ENCODE results near the gene HECTD2.
A peak's percentile ranks its signal among the peaks of the same experiment; 100 is the strongest.
"Not testable (repeated sequence)": the region's sequence is repeated elsewhere in the genome, so short reads cannot be mapped to it uniquely, and the experiment has no call there.

Gene HECTD2

DNA sequence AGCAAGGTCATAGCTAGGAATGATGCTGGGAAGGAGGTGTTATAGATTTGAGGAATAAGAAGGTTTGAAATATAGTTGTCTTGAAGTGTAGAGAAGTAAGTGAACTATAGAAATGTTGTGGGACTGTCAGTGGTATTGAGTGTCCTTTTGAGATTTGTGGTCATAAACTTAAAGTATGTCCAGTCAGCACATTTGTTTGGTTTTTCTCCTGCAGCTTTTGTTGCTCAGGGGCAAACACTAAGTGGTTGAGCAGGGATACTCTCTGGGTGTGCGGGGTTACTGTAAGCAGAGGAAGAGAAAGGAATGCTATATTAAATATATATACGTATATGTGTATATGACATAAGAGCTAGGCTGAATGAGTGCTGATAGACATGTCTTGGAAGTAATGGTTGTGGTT, 67.1 kb downstream of the HECTD2 start:
- DNase-seq = no peak

- DNase-seq = no peak
Measured at GRCh38 chr10:91479583-91479982, 69.4 kb downstream of the HECTD2 start.

DNA sequence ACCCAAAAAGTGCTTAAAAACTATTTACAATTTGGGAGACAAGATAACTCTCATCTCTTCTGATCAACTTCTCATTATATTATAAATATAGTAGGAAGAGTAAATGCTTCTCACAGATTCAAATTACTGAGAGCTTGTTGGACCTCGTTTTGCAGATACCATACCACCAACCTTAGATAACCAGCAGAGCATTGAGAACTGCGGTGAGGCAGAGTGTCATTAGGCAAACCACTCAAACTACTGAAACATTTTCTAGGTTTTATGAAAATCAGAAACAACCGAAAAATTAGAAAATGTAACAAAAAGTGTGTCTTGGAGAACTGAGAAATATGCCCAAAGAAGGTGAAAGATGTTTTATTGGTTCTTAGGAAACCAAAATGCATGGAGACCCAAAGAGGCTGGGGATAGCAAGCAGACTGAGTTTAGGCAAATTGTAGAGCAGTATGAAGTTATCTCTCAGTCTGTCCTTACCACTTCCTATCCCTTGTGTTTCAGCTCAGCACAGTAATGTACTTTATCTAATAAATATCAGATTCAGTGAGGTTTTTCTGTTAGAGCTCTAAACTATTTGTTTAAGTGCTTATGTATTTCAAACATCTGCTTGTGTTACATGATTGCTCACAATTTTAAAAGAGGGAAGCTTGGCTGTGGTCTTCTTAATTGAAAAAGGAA, 77.9 kb downstream of the HECTD2 start:
- no peak for DNase-seq

DNA sequence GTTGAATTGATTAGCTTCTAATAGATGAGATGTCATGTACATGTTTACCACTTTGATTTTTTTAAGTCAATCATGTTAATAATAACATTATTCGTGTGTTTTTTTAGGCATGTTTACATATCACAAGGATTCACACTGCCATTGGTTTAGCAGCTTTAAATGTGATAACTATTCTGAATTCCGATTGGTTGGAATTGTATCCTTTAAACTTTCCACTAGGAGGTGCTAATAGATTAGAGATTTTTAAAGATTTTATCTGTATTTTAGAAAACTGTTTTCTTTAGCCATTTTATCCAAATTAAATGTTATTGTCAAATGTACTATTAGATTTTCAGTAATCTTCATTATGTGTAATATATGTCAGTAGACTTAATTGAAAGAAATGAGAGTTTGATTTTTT, 83.2 kb downstream of the HECTD2 start:
- DNase-seq = peak; percentile 59

- peak; percentile 39 for DNase-seq
Measured at GRCh38 chr10:91495402-91495801, 85.3 kb downstream of the HECTD2 start.

DNA sequence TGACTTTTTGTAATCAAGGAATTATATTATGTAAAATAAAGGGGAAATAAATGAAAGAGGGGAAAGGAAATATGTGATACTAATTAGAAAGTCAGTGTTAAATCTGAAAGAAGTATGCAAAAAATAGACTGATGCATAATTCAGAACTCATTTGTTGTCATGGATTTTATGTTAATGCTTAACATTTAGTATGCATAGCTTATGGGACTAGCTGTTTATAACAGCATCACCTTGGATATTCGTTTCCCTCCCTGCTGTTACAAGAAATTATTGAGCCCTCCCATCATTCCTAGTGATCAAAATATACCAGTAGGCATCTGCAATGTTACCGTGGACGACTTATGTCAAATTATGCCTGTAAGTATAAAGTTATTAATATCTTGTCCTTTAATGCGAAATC, 85.9 kb downstream of the HECTD2 start:
- no peak for DNase-seq

DNA sequence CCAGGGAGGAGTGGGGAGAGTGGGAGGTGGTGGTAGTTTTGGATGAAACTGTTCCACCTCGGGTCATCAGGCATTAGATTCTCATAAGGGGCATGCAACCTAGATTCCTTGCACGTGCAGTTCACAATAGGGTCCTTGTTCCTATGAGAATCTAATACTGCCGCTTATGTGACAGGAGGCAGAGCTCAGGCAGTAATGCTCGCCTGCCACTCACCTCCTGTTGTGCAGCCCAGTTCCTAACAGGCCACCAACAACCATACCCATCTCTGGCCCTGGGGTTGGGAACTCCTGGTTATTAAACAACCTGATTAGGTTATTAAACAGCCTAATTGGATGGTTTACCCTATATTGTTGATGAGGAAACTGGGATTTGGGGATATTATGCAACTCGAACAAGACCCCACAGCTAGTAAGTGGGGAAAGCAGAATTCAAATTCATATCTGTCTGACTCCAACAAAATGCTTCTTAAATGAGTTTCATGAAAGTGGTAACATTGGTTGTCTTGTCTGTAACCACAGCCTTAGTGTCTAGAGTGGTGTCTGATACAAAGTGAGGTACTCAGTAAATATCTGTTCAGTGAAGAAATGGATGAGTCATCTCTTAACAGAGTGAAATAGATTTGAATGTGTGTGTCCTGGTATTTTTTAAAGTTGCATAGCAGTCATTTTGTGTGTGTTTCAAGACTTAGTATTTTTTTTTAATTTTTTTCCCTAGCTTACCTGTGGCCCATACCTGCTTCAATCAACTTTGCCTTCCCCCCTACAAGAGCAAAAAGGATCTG, 101.6 kb downstream of the HECTD2 start:
- peak; percentile 92 for DNase-seq

- no peak for DNase-seq
Measured at GRCh38 chr10:91512458-91512857, 102.3 kb downstream of the HECTD2 start.

DNA sequence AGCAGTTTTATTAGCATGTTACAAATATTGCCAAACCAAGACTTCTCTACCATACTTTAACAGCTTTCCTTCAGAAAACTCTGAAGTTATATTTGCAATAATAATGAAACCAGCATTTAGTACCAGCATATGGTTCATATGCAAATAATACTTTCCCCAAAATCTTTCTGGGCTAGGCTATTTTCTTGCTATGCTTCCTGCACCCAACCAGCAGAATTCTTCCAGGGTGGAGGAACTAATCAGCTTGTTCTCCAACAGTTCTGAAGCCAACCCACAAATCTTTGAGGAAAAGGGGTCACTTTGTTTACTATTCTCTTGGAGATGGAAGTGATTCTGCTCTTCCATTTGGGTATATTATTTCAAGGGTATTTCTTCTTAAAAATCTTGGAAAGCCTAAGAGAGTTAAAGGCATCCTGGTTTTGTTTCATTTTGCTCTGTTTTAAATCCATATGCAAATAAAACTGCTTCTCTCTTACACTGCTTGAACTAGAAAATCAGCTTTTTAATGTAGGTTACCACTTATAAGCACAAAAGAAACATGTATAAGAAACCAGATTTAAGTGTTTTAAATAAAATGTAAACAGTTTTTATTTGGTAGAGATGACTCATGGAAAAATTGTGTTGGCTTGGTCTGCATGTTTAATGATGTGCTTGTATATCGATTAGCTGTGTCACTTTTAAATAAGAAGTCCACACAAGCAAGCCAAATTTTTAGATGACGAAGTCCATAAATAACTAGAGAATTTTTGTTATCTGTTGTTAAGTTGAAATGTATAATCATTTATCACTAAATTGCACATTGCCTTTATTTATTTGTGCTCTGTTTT, 103.7 kb downstream of the HECTD2 start:
- peak; percentile 31 for DNase-seq

DNA sequence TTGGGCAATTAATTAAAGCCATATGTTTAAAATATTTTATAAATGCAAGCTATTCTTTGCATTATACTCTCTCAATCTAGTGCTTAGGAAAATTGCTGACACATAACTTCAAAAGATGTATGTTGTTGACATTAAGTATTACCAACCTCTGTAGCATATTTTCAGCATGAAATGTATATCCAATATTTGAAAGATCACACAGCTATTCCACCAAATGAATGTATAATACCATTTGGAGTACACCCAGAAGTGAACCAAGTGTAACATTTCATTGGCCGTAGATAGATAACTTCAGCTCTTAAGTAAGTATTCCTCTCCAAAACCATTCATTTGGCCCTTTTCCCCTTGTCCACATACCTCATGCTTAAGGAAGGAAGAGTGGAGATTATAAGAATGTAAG, 104.6 kb downstream of the HECTD2 start:
- DNase-seq = peak; percentile 86

- no peak for DNase-seq
Measured at GRCh38 chr10:91517394-91517793, 107.2 kb downstream of the HECTD2 start.

DNA sequence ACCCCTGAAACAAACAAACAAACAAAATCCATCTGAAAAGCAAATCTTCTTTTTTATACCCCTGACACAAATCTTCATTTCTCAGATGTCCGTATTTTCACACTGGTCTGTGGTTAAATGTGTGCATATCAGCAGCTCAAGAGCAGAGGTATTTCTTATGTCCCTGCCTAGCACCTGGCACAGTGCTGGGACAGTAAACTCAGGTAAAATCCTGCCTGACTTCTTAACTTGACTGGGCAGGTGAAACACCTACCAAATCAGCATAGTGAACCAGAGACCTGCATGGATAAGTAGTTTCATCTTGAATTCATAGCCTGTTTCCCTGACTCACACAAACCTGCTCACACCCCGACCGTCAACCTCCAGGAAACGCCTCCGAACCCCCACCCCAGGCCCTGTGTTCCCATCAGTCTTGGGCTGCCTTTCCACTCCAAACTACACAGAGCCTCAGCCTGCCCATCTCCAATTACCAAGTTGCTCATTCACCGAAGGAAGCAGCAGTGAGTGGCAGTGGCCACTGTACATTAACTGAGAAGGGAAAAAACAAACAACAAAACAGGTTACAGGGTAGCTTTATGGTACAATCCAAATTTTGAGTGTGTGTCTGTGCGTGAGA, 109.9 kb downstream of the HECTD2 start:
- no peak for DNase-seq

GRCh38 chr10:91520661-91521060, 110.5 kb downstream of the HECTD2 start:
- no peak for DNase-seq

DNA sequence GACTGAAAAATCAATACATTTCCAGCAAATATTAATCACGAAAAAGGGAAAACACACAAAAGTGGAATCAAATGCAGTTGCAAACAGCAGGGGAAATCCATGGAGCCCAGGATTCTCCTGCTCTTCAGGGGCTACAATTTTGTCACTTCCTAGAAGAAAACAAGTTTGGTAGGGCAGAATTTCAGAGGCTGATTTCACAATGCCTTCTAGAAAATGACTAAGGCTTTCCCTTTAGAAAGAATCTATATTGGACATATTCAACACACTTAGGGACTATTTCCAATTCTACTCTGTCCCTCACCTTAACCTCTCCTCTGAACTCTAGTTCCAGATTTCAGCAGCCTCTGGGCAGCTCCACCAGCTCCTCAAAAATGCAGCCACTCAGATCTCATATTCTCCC, 111.3 kb downstream of the HECTD2 start:
- no peak for DNase-seq

DNA sequence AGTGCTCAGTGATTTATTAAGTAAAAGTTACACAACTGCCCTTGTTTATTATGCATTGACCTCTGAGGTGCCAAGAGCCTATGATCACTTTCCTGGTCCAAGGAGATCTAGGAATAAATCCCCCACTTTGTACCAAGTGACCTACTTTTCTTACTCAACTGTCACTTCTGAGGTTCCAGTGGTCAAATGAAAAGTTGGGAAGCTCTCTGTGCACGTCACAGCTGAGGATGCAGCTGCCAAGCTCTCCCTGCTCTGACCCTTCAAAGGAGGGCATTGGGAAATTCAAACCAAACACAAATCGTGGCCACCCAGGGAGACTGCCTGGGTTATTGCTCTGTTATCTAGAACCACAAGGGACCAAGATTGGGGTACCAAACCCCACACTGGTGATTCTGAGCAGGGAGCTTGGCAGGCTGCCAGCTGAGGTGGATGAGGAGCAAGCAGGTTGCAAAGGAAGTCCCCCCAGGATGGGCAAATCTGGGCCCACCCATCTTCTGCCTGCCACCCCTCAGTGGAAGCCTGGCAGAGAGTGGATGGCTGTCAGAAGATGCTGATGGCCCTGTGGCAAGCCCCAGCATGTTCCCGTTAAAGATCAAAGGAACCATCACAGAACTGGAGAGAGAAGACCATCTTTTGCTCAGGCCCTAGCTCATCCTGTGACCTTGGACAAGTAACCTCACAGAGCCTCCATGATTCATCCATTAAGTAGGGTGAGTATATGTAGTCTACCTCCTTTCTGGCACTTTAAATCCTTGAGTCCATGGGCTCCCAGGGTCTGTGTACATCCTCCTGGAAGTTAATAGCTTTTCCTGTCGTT, 116.0 kb downstream of the HECTD2 start:
- DNase-seq = no peak

GRCh38 chr10:91528080-91528479, 117.9 kb downstream of the HECTD2 start:
- no peak for DNase-seq

GRCh38 chr10:91528768-91529167, 118.6 kb downstream of the HECTD2 start:
- DNase-seq = no peak

- not testable (repeated sequence) for DNase-seq
Measured at GRCh38 chr10:91534789-91535188, 124.6 kb downstream of the HECTD2 start.

DNA sequence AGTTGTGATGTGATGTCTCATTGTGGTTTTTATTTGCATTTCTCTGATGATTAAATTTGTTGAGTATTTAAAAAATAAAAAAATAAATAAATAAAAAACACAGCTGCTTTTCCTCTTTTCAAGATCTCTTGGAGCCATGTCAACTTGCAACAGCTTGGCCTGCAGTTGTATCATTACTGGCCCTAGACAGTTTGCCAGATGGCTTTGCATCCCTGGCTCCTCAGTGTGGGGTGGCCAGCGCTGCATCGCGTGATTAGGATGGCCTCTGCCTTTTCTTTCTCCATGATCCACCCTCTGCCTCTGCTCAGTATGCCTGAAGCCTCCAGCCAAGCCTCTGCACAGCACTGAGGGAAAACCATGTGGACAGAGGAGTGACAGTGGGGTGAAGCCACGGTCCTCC, 126.0 kb downstream of the HECTD2 start:
- no peak for DNase-seq

DNA sequence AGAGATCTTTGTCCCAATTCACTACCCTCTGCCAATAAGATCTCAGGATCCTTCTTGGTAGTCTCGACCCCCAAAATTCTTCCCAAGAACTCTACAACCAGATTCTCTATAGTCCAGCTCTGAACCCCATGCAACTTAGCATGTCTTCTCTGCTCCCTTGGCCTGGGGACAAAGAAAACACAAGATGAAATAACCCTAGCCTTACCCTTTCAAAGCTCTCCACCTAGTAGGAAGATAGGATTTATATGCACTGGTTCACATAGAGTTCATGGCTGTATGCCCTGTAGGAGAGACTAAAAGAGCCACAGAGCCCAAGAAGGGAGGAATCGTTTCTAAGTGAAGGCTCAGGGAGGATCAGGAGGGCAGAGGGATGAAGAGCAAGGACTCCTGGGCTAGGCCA, 126.6 kb downstream of the HECTD2 start:
- DNase-seq = no peak

DNA sequence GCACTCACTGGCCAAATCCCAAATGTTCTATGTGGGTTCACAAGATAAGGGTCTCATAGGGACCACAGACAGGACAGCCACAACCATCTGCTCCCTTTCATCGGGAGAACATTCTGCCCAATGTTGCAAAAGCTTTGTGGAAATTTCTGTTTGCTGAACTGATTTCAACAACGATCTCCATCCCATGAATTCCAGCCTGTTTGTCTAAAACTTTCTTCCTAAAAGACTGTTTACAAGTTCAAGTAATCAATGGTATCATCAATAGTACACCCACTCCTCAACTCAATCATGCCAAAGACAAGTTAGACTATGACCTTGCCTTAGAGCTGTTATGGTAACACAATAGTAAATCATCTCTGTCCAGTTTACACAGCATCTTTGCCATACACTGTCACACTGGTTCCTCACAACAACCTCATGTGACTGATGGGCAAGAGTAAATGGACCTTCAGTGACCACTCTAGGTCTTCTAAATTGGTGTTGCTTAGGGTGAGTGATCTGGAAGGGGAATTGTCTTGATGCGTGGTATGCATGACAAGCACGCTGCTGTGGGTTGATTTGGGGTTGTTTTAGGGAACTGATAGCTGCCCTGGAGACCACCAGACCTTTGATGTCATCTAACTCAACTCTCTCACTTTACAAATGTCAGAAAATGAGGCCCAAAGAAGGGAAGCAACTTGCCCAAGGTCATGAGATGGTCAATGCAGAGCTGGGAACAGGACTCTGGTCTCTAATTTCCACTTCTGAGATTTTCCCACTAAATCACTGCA, 127.7 kb downstream of the HECTD2 start:
- DNase-seq = no peak

DNA sequence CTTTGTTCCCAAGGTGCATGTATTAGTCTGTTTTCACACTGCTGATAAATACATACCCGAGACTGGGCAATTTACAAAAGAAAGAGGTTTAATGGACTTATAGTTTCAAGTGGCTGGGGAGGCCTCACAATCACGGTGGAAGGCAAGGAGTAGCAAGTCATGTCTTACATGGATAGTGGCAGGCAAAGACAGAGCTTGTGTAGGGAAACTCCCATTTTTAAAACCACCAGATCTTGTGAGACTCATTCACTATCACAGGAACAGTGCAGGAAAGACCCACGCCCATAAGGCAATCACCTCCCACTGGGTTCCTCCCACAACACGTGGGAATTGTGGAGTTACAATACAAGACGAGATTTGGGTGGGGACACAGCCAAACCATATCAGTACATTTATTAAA, 129.8 kb downstream of the HECTD2 start:
- no peak for DNase-seq
